ENCODE results near the gene PROX1. TPM values are rescaled to one million over a fixed set of nuclear protein-coding genes. Genes with fewer than 3 reads are reported as not detected.

Gene PROX1
- total RNA-seq, 1 experiment from 2014 or later = 3.8 TPM

DNA sequence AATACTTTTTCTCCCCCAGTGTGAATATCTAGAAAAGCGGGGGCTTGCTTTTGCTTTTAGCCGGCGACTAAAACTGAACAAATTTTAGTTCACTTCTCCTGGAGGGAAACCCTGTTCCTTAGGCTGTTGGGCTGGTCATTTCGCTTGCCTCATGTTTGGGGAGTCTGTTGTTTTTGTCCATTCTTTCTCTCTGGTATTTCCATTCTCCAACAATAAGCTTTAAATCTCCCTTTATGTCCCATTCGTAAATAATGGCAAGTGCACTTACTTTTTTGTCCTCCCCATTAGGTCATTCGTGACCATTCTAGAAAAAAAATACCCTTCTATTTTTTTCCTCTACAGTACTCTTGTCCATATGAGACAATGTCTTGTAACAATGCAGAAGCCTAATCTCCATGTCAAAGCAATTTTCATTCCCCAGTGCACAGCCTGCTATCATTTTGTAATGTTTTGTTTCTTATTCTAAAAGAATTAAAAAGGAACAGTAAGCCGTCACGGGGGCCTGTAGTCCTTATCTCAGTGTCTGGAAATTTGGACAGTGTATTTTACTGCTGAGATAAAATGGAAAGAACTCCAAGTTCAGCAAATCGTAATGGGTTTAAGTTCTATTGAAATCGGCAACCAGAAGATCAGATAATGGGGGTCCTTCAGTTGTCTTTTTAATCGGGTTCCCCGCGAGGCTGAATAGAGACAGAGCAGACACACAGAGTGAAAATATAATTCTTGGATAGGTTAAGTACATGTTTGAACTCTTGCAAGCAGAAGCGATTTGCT lies 21.8 kb downstream of the PROX1 start (continued):
- TF ChIP-seq, protein P1, sequence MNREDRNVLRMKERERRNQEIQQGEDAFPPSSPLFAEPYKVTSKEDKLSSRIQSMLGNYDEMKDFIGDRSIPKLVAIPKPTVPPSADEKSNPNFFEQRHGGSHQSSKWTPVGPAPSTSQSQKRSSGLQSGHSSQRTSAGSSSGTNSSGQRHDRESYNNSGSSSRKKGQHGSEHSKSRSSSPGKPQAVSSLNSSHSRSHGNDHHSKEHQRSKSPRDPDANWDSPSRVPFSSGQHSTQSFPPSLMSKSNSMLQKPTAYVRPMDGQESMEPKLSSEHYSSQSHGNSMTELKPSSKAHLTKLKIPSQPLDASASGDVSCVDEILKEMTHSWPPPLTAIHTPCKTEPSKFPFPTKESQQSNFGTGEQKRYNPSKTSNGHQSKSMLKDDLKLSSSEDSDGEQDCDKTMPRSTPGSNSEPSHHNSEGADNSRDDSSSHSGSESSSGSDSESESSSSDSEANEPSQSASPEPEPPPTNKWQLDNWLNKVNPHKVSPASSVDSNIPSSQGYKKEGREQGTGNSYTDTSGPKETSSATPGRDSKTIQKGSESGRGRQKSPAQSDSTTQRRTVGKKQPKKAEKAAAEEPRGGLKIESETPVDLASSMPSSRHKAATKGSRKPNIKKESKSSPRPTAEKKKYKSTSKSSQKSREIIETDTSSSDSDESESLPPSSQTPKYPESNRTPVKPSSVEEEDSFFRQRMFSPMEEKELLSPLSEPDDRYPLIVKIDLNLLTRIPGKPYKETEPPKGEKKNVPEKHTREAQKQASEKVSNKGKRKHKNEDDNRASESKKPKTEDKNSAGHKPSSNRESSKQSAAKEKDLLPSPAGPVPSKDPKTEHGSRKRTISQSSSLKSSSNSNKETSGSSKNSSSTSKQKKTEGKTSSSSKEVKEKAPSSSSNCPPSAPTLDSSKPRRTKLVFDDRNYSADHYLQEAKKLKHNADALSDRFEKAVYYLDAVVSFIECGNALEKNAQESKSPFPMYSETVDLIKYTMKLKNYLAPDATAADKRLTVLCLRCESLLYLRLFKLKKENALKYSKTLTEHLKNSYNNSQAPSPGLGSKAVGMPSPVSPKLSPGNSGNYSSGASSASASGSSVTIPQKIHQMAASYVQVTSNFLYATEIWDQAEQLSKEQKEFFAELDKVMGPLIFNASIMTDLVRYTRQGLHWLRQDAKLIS (CRISPR knock-in tag; IDR thresholded peaks at IDR 0.05; ENCODE audit: borderline replicate concordance) = no peak
- TF ChIP-seq PRRX2 (CRISPR knock-in tag; IDR thresholded peaks at IDR 0.05) = no peak
- no peak for TF ChIP-seq ZNF232 (CRISPR knock-in tag; IDR thresholded peaks at IDR 0.05)
- TF ChIP-seq TEAD4 (CRISPR knock-in tag; IDR thresholded peaks at IDR 0.05) = no peak
- TF ChIP-seq, protein P2, sequence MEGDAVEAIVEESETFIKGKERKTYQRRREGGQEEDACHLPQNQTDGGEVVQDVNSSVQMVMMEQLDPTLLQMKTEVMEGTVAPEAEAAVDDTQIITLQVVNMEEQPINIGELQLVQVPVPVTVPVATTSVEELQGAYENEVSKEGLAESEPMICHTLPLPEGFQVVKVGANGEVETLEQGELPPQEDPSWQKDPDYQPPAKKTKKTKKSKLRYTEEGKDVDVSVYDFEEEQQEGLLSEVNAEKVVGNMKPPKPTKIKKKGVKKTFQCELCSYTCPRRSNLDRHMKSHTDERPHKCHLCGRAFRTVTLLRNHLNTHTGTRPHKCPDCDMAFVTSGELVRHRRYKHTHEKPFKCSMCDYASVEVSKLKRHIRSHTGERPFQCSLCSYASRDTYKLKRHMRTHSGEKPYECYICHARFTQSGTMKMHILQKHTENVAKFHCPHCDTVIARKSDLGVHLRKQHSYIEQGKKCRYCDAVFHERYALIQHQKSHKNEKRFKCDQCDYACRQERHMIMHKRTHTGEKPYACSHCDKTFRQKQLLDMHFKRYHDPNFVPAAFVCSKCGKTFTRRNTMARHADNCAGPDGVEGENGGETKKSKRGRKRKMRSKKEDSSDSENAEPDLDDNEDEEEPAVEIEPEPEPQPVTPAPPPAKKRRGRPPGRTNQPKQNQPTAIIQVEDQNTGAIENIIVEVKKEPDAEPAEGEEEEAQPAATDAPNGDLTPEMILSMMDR (IDR thresholded peaks at IDR 0.05) = no peak
- no peak for TF ChIP-seq ZNF423 (CRISPR knock-in tag; IDR thresholded peaks at IDR 0.05)
- no peak for TF ChIP-seq TP53 (CRISPR knock-in tag; IDR thresholded peaks at IDR 0.05)
- TF ChIP-seq IRF1 (CRISPR knock-in tag; IDR thresholded peaks at IDR 0.05) = no peak

GRCh38 chr1:214010197-214010573 lies 22.4 kb downstream of the PROX1 start:
- no peak overlapping the region for H3K27ac Mint-ChIP-seq
- CTCF ChIA-PET = no interaction called here
- H3K9me3 Mint-ChIP-seq = no peaks in the 10 kb centered on the region
- H3K27me3 Mint-ChIP-seq (ENCODE audit: low read depth) = no peaks in the 10 kb centered on the region
- no peak overlapping the region for H3K4me3 Mint-ChIP-seq
- H3K36me3 Mint-ChIP-seq = no peaks in the 10 kb centered on the region
- DNase-seq (ENCODE audit: low spot score) (no peak), ATAC-seq (no peak)
- peaks cover 9% of the 10 kb centered on the region for H3K4me1 Mint-ChIP-seq
- POLR2A ChIA-PET = no interaction called here
- no peak for TF ChIP-seq TP53 (CRISPR knock-in tag; IDR thresholded peaks at IDR 0.05)
- no peak for TF ChIP-seq ETV6 (CRISPR knock-in tag; IDR thresholded peaks at IDR 0.05)
- TF ChIP-seq SOX15 (CRISPR knock-in tag; IDR thresholded peaks at IDR 0.05) = no peak
- no peak for TF ChIP-seq CREM (CRISPR knock-in tag; IDR thresholded peaks at IDR 0.05)
- no peak for TF ChIP-seq ZNF671 (CRISPR knock-in tag; IDR thresholded peaks at IDR 0.05)
- TF ChIP-seq USF1 (CRISPR knock-in tag; IDR thresholded peaks at IDR 0.05) = no peak
- no peak for TF ChIP-seq RORB (CRISPR knock-in tag; IDR thresholded peaks at IDR 0.05)
- no peak for TF ChIP-seq KAT7 (CRISPR knock-in tag; IDR thresholded peaks at IDR 0.05; ENCODE audit: borderline replicate concordance)
- no peak for TF ChIP-seq JAZF1 (CRISPR knock-in tag; IDR thresholded peaks at IDR 0.05)
- TF ChIP-seq, protein P3, sequence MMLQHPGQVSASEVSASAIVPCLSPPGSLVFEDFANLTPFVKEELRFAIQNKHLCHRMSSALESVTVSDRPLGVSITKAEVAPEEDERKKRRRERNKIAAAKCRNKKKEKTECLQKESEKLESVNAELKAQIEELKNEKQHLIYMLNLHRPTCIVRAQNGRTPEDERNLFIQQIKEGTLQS (CRISPR knock-in tag; conservative IDR thresholded peaks at IDR 0.05) = no peak
- TF ChIP-seq ZNF138 (CRISPR knock-in tag; conservative IDR thresholded peaks at IDR 0.05) = no peak
- TF ChIP-seq JUN (CRISPR knock-in tag; IDR thresholded peaks at IDR 0.05) = no peak
- TF ChIP-seq HMGXB4 (CRISPR knock-in tag; IDR thresholded peaks at IDR 0.05) = no peak
- no peak for TF ChIP-seq MYBL2 (CRISPR knock-in tag; IDR thresholded peaks at IDR 0.05)
- TF ChIP-seq ZNF281 (CRISPR knock-in tag; IDR thresholded peaks at IDR 0.05) = no peak
- TF ChIP-seq ESRRA (CRISPR knock-in tag; IDR thresholded peaks at IDR 0.05; ENCODE audit: borderline replicate concordance) = no peak
- no peak for TF ChIP-seq OVOL2 (CRISPR knock-in tag; IDR thresholded peaks at IDR 0.05; ENCODE audit: borderline replicate concordance)
- no peak for TF ChIP-seq NR3C1 (CRISPR knock-in tag; conservative IDR thresholded peaks at IDR 0.05; ENCODE audit: low read depth)
- no peak for TF ChIP-seq ELF4 (CRISPR knock-in tag; IDR thresholded peaks at IDR 0.05; ENCODE audit: low read depth)

All from WTC11 (cell line).